SU-DHL-6 (cell line): ENCODE data around the gene MLIP.

ENCODE experiments used
- CTCF ChIP-seq: fragments of 200-600 bp; sonication (generic); IDR thresholded peaks from one replicate; pipeline ENCODE4 v1.5.1; 2017; ENCODE audit warnings: antibody characterized with exemption, mild to moderate bottlenecking, low read length, moderate library complexity; ENCODE audit not compliant: insufficient read depth, poor library complexity, severe bottlenecking
- EZH2phosphoT487 ChIP-seq: fragments of 200-600 bp; sonication (generic), shearing (Covaris generic); conservative IDR thresholded peaks from 2 replicates; pipeline ENCODE4 v1.6.1; 2018; ENCODE audit warnings: mild to moderate bottlenecking, antibody characterized with exemption, low read length, moderate library complexity, mixed read lengths

- TF ChIP-seq CTCF: no peak
- no peak for TF ChIP-seq EZH2phosphoT487
Observed at GRCh38 chr6:54310377-54311152, 199.3 kb downstream of the MLIP start.
